ENCODE data around the gene VWA3B. TPM values are rescaled to one million over a fixed set of nuclear protein-coding genes. Genes with fewer than 3 reads are reported as not detected.
"Not testable (repeated sequence)": the region's sequence is repeated elsewhere in the genome, so short reads cannot be mapped to it uniquely, and the experiment has no call there.

Gene VWA3B
- total RNA-seq, 1 experiment from 2014 or later = 1.0 TPM

- Histone ChIP-seq H3K4me3 (ENCODE audit: insufficient read depth, low read depth, low read length) (no peak overlapping the region), H3K27me3 (ENCODE audit: control insufficient read depth, insufficient read depth, low read length) (no peaks in the 10 kb centered on the region), H3K36me3 (replicated peaks; ENCODE audit: control insufficient read depth, insufficient read depth, low read length) (no peaks in the 10 kb centered on the region)
- no peak for DNase-seq
These were observed 224.1 kb downstream of the VWA3B start for GRCh38 chr2:98311090-98311489.

GRCh38 chr2:98311771-98312545 is 225.0 kb downstream of the VWA3B start:
- Histone ChIP-seq H3K4me3 (ENCODE audit: insufficient read depth, low read depth, low read length) (no peak overlapping the region), H3K27me3 (ENCODE audit: control insufficient read depth, insufficient read depth, low read length) (no peaks in the 10 kb centered on the region), H3K36me3 (replicated peaks; ENCODE audit: control insufficient read depth, insufficient read depth, low read length) (no peaks in the 10 kb centered on the region)
- DNase-seq = peak; percentile 79

- no peak overlapping the region for H3K4me3 ChIP-seq (ENCODE audit: insufficient read depth, low read depth, low read length)
- no peaks in the 10 kb centered on the region for H3K27me3 ChIP-seq (ENCODE audit: control insufficient read depth, insufficient read depth, low read length)
- no peak for DNase-seq
- H3K36me3 ChIP-seq (replicated peaks; ENCODE audit: control insufficient read depth, insufficient read depth, low read length) = no peaks in the 10 kb centered on the region
These were observed 226.7 kb downstream of the VWA3B start for GRCh38 chr2:98313492-98314250.

GRCh38 chr2:98314251-98314650 is 227.3 kb downstream of the VWA3B start:
- Histone ChIP-seq H3K27me3 (ENCODE audit: control insufficient read depth, insufficient read depth, low read length) (no peaks in the 10 kb centered on the region), H3K36me3 (replicated peaks; ENCODE audit: control insufficient read depth, insufficient read depth, low read length) (no peaks in the 10 kb centered on the region), H3K4me3 (ENCODE audit: insufficient read depth, low read depth, low read length) (no peak overlapping the region)
- DNase-seq = no peak

GRCh38 chr2:98315957-98316356 is 229.0 kb downstream of the VWA3B start:
- DNase-seq = no peak
- Histone ChIP-seq H3K4me3 (ENCODE audit: insufficient read depth, low read depth, low read length) (no peak overlapping the region), H3K36me3 (replicated peaks; ENCODE audit: control insufficient read depth, insufficient read depth, low read length) (no peaks in the 10 kb centered on the region)

GRCh38 chr2:98317214-98317613 is 230.2 kb downstream of the VWA3B start:
- H3K27me3 ChIP-seq (ENCODE audit: control insufficient read depth, insufficient read depth, low read length) = no peaks in the 10 kb centered on the region
- DNase-seq = no peak
- no peaks in the 10 kb centered on the region for H3K36me3 ChIP-seq (replicated peaks; ENCODE audit: control insufficient read depth, insufficient read depth, low read length)
- H3K4me3 ChIP-seq (ENCODE audit: insufficient read depth, low read depth, low read length) = no peak overlapping the region

More at GRCh38 chr2:98315957-98316356, 229.0 kb downstream of the VWA3B start:
- H3K27me3 ChIP-seq (ENCODE audit: control insufficient read depth, insufficient read depth, low read length) = no peaks in the 10 kb centered on the region

GRCh38 chr2:98320171-98320570 is 233.2 kb downstream of the VWA3B start:
- H3K4me3 ChIP-seq (ENCODE audit: insufficient read depth, low read depth, low read length); DNase-seq; H3K27me3 ChIP-seq (ENCODE audit: control insufficient read depth, insufficient read depth, low read length); H3K36me3 ChIP-seq (replicated peaks; ENCODE audit: control insufficient read depth, insufficient read depth, low read length): not testable (repeated sequence)

- H3K36me3 ChIP-seq (replicated peaks; ENCODE audit: control insufficient read depth, insufficient read depth, low read length) = no peaks in the 10 kb centered on the region
- H3K27me3 ChIP-seq (ENCODE audit: control insufficient read depth, insufficient read depth, low read length) = no peaks in the 10 kb centered on the region
- DNase-seq = no peak
- no peak overlapping the region for H3K4me3 ChIP-seq (ENCODE audit: insufficient read depth, low read depth, low read length)
These were observed 237.2 kb downstream of the VWA3B start for GRCh38 chr2:98324181-98324580.

- Histone ChIP-seq H3K4me3 (ENCODE audit: insufficient read depth, low read depth, low read length) (no peak overlapping the region), H3K36me3 (replicated peaks; ENCODE audit: control insufficient read depth, insufficient read depth, low read length) (no peaks in the 10 kb centered on the region), H3K27me3 (ENCODE audit: control insufficient read depth, insufficient read depth, low read length) (no peaks in the 10 kb centered on the region)
- no peak for DNase-seq
These were observed 240.8 kb downstream of the VWA3B start for GRCh38 chr2:98327776-98328175.

GRCh38 chr2:98329549-98329948 is 242.6 kb downstream of the VWA3B start:
- no peaks in the 10 kb centered on the region for H3K36me3 ChIP-seq (replicated peaks; ENCODE audit: control insufficient read depth, insufficient read depth, low read length)
- H3K27me3 ChIP-seq (ENCODE audit: control insufficient read depth, insufficient read depth, low read length) = peaks cover 3% of the 10 kb centered on the region
- DNase-seq = no peak
- H3K4me3 ChIP-seq (ENCODE audit: insufficient read depth, low read depth, low read length) = no peak overlapping the region

GRCh38 chr2:98332989-98333388 is 246.0 kb downstream of the VWA3B start:
- no peaks in the 10 kb centered on the region for H3K36me3 ChIP-seq (replicated peaks; ENCODE audit: control insufficient read depth, insufficient read depth, low read length)
- H3K27me3 ChIP-seq (ENCODE audit: control insufficient read depth, insufficient read depth, low read length) = peaks cover 6% of the 10 kb centered on the region
- H3K4me3 ChIP-seq (ENCODE audit: insufficient read depth, low read depth, low read length) = no peak overlapping the region
- DNase-seq = no peak

- no peak overlapping the region for H3K4me3 ChIP-seq (ENCODE audit: insufficient read depth, low read depth, low read length)
- DNase-seq = no peak
- H3K27me3 ChIP-seq (ENCODE audit: control insufficient read depth, insufficient read depth, low read length) = peaks cover 6% of the 10 kb centered on the region
- no peaks in the 10 kb centered on the region for H3K36me3 ChIP-seq (replicated peaks; ENCODE audit: control insufficient read depth, insufficient read depth, low read length)
These were observed 247.0 kb downstream of the VWA3B start for GRCh38 chr2:98333922-98334321.

GRCh38 chr2:98334439-98335078 is 247.6 kb downstream of the VWA3B start:
- DNase-seq = peak; percentile 54
- H3K4me3 ChIP-seq (ENCODE audit: insufficient read depth, low read depth, low read length) = no peak overlapping the region
- no peaks in the 10 kb centered on the region for H3K36me3 ChIP-seq (replicated peaks; ENCODE audit: control insufficient read depth, insufficient read depth, low read length)
- peaks cover 6% of the 10 kb centered on the region for H3K27me3 ChIP-seq (ENCODE audit: control insufficient read depth, insufficient read depth, low read length)

GRCh38 chr2:98335271-98335670 is 248.3 kb downstream of the VWA3B start:
- no peak for DNase-seq
- peaks cover 6% of the 10 kb centered on the region for H3K27me3 ChIP-seq (ENCODE audit: control insufficient read depth, insufficient read depth, low read length)
- no peak overlapping the region for H3K4me3 ChIP-seq (ENCODE audit: insufficient read depth, low read depth, low read length)
- H3K36me3 ChIP-seq (replicated peaks; ENCODE audit: control insufficient read depth, insufficient read depth, low read length) = no peaks in the 10 kb centered on the region

GRCh38 chr2:98341241-98341640 is 254.3 kb downstream of the VWA3B start:
- H3K4me3 ChIP-seq (ENCODE audit: insufficient read depth, low read depth, low read length) = no peak overlapping the region
- DNase-seq = no peak
- peaks cover 31% of the 10 kb centered on the region for H3K27me3 ChIP-seq (ENCODE audit: control insufficient read depth, insufficient read depth, low read length)
- no peaks in the 10 kb centered on the region for H3K36me3 ChIP-seq (replicated peaks; ENCODE audit: control insufficient read depth, insufficient read depth, low read length)

Measured in H7 (cell line).